ENCODE results near the gene RNF148.
"Not testable (repeated sequence)": the region's sequence is repeated elsewhere in the genome, so short reads cannot be mapped to it uniquely, and the experiment has no call there.

The RNF148 gene

DNA sequence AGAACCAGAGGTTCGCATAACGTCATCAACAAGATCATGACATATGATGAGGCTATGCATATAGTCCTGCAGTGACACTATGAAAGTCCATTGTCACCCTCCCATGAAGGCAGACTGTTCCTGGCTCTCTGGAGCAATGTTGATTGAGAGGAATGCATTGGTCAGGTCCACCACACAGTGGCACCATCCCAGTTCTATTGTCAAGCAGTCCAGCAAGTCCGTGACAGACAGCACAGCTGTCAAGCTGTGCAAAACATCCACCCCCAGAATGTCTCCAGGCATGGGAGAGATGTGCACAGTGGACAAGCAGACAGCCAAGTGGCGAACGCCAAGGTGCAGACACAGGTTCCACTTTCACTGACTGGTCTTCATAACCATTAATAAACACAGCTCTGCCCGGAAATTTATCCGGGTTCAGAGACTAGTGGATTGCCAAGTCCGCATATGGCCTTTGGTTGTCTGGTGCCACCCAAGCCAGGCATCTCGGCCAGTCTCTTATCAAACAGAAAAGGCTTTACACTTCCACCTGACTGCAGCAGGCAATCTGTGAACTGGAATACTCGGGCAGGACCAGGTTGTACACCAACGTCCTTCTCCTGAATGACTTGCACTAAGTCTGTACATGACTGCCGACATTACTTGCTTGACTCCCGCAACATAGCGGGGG is 11.0 kb downstream of the RNF148 start:
- in situ Hi-C loops (cut with MboI; ENCODE audit: low sequenced_read_pairs), result no loop called here

DNA sequence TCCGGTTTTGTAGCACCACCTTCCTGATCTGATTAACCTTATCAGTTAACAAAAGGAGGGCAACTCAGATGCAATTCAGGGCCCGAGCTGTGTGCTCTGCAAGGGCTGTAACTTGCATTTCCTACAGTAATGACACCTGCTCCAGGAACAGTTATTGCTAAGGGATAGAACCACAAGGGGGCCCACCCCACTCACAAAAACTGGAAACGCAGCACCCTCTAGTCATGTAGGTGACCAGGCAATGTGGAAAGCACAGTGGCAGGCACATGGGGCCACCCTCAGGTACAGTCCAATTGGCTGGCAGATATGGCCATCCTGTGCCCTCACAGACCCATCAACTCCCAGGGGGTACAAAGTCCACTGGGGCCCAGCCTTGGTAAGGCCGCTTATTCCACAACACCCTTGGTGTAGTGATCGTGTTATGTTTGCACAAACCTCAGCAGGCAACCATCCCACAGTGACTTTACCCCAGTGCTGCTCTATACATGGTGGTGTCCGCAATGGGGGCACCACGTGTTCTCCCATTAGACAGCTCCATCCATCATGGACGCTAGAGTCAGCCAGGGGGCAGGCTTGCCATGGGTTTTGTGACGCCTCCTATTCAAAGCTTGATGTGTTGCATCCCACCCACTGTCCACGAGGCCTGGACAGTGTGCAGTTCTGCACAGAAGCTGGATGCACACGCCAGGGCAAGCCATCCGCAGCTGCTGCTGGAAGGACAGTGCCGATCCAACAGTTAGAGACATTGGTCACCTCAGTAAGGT is 13.2 kb downstream of the RNF148 start:
- in situ Hi-C loops (cut with MboI; ENCODE audit: low sequenced_read_pairs), result no loop called here

DNA sequence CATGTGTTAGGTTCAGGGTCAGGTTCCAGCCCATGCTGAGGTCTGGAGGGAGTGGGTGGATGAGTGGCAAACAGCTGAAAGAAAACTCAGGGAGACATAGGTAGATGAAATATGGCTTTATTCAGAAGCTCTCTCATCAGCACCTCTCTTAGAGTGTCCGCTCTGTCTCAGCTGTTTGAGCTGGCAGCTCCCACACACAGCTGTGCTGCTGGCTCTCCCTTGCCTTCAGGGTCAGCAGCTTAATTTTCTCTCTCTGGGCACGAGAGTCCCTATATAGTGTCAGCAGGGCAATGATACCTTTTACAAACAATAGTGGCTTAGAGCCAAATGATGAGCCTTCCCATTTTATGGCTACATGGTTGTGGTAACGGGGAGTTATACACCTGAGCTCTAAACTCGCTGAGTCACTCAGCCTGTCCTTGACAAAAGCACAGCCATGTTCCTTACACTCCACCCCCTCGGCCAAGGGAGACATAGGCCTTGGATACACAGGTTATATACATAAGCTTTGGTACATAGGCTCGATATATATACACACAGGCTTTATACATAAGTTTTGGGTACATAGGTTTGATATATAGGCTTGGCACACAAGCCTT is 14.2 kb downstream of the RNF148 start:
- in situ Hi-C loops (cut with MboI; ENCODE audit: low sequenced_read_pairs), result no loop called here

DNA sequence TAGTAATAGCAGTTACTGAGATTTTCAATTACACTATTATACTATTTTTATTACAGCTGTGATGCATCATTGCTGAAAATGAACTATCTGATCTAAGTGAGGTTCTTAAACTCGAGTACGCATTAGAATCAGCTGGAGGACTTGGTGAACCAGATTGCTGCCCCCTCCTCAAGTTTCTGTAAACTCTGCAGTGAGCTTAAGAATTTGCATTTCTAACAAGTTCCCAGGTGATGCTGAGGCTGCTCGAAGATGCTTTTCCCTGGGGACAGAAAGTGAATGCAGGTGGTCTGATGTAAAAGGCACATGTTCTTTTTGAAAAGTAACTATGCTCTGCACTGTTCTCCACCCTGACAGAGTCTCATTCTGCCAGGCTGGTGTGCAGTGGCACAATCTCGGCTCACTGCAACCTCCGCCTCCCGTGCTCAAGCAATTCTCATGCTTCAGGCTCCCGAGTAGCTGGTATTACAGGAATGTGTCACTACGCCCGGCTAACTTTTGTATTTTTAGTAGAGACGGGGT is 16.3 kb downstream of the RNF148 start:
- in situ Hi-C loops (cut with MboI; ENCODE audit: low sequenced_read_pairs), result no loop called here

DNA sequence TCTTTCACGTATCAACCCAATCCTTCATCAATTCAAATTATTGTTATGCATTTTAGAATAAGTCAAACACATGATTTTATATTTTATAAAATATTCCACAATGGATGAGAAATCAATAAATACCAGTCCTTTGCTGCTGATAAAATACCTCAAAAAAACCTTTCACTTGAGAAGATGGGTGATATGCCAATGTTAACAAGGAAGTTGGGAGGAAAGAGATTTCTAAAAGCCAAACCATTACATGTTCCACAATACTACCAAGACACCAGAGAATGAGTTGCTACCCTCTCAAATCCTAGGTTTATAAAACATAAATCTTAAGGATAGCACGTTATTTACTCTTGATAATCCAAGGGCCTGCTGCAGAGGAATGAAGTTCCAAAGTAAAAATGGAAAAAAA is 18.2 kb downstream of the RNF148 start:
- in situ Hi-C loops (cut with MboI; ENCODE audit: low sequenced_read_pairs), result no loop called here

DNA sequence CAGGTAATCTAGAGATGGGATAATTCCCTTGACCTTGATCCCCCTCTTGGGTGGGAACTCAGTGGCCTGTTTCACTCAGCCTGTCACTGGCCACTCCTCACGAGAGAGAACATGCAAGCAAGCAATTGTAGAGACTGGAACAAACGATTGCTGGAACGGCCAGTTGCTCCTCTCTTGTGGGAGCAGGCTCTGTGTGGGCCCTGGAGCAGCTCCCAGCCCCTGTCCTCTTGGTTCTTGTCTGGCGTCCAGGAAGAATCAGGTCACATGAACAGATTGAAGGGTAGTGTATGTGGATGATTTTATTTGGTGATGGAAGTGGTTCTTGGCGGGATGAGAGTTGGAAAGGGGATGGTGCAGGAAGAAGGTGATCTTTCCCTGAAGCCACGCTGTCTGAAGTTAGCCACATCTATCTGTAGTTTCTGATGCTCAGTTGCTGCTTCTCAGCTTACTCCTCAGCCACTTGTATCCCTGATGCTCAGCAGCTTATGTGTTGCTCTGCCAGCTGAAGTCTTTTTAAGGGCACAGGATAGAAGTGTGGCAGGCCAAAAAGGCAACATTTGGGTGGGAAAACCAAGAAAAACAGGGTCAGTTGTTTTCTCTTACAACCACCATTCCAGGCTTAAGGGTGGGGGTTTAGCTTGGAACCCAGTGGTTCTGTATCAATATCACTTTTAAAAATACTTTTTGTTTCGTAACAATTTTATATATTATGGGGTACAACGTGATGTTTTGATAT is 19.7 kb downstream of the RNF148 start:
- in situ Hi-C loops (cut with MboI; ENCODE audit: low sequenced_read_pairs), result no loop called here

GRCh38 chr7:122681186-122681585 is 21.5 kb downstream of the RNF148 start:
- in situ Hi-C loops (cut with MboI; ENCODE audit: low sequenced_read_pairs), result not testable (repeated sequence)

DNA sequence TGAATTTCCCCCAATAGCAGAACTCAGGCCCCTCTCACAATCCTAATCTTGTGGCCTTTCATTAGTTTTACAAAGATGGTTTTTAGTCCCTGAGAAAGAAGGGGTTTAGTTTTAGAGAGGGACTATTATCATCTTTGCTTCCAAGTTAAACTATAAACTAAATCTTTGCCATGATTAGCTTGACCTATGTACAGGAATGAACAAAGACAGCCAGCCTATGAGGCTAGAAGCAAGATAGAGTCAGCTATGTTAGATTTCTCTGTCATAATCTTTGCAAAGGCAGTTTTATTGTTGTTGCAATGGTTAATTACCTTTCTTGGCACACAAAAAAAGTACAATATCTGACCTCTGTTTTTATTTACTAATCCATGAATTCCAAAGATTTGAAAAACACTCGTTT is 22.9 kb downstream of the RNF148 start:
- in situ Hi-C loops (cut with MboI; ENCODE audit: low sequenced_read_pairs), result no loop called here

DNA sequence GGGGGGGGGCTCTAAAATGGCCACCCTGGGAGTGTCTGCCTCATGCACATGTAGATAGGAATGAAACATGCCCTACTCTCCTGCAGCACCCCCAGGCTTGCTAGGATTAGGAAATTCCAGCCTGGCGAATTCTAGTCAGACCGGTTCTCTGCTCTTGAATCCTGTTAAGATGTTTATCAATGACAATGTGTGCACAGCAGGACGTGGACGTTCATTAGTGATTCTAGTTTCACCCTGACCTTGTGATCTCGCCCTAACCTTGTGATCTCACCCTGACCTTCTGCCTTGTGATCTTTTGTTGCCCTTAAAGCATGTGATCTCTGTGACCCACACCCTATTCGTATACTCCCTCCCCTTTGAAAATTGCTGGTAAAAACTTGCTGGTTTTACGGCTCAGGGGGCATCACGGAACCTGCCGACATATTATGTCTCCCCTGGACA is 23.4 kb downstream of the RNF148 start:
- in situ Hi-C loops (cut with MboI; ENCODE audit: low sequenced_read_pairs), result not testable (repeated sequence)

- in situ Hi-C loops (cut with MboI; ENCODE audit: low sequenced_read_pairs), result no loop called here
These were observed 25.6 kb downstream of the RNF148 start for GRCh38 chr7:122677149-122677548.

- in situ Hi-C loops (cut with MboI; ENCODE audit: low sequenced_read_pairs), result no loop called here
These were observed 26.3 kb downstream of the RNF148 start for GRCh38 chr7:122676466-122676865.

DNA sequence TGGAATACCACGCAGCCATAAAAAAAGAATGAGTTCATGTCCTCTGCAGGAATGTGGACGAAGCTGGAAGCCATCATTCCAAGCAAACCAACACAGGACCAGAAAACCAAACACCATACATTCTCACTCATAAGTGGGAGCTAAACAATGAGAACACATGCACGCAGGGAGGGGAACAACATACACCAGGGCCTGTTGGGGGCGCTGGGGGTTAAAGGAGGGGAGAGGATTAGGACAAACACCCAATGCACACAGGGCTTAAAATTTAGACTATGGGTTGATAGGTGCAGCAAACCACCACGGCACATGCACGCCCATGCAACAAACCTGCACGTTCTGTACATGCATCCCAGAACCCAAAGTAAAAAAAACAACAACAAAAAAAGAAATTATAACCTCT is 27.1 kb downstream of the RNF148 start:
- in situ Hi-C loops (cut with MboI; ENCODE audit: low sequenced_read_pairs), result no loop called here

DNA sequence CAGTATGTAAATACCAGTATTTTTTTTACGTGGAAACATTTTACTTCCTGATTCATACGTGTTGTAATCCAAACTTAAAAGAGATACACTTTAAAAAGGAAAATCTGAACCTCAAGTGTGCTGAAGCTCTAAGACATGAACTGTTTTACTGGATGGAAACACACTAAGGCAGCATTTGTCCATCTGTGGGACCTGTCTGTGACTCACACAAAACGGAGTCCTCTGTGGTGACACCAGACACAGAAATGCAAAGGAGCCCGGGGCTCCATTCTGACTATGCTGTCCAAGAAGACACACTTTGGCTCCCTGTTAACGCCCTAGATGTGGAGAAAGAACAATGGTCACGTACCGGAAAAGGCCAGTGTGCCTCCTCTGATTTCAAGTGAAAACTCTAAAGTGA is 27.7 kb downstream of the RNF148 start:
- in situ Hi-C loops (cut with MboI; ENCODE audit: low sequenced_read_pairs), result no loop called here

GRCh38 chr7:122674502-122674901 is 28.2 kb downstream of the RNF148 start:
- in situ Hi-C loops (cut with MboI; ENCODE audit: low sequenced_read_pairs), result no loop called here

- in situ Hi-C loops (cut with MboI; ENCODE audit: low sequenced_read_pairs), result no loop called here
These were observed 28.8 kb downstream of the RNF148 start for GRCh38 chr7:122673951-122674350.

DNA sequence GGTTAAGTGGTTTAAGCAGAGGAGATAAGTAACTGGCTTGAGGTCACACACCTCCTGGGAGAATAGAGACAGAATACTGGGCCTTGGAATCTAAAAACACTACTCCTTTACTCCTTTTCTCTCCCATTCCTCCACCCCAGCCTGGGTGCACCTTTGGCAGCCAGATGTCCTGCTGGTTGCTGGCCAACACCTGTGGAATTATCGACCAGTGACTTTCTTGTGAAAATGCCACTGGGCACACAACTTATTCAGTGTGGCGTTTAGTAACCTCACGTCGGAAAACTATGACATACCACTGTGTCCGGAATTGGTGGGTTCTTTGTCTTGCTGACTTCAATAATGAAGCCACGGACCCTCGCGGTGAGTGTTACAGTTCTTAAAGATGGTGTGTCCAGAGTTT is 30.2 kb downstream of the RNF148 start:
- in situ Hi-C loops (cut with MboI; ENCODE audit: low sequenced_read_pairs), result no loop called here

- in situ Hi-C loops (cut with MboI; ENCODE audit: low sequenced_read_pairs), result no loop called here
These were observed 39.0 kb downstream of the RNF148 start for GRCh38 chr7:122663733-122664132.

GRCh38 chr7:122658856-122659255 is 43.9 kb downstream of the RNF148 start:
- in situ Hi-C loops (cut with MboI; ENCODE audit: low sequenced_read_pairs), result no loop called here

- in situ Hi-C loops (cut with MboI; ENCODE audit: low sequenced_read_pairs), result no loop called here
These were observed 49.0 kb downstream of the RNF148 start for GRCh38 chr7:122653685-122654084.

- in situ Hi-C loops (cut with MboI; ENCODE audit: low sequenced_read_pairs), result no loop called here
These were observed 49.8 kb downstream of the RNF148 start for GRCh38 chr7:122652876-122653275.

Measured in hTERT RPE-1 (cell line).